Nephron (organoid): ENCODE results near the gene GNB1L.

ENCODE experiments used
- H3K27ac Mint-ChIP-seq, 3 experiments: 2 replicates each; pipeline ENCODE4 v1.8.0; 2020; ENCODE audit warnings: mixed read lengths in 3 of 3, mild to moderate bottlenecking in 2 of 3, moderate library complexity in 1 of 3
- H3K27me3 Mint-ChIP-seq: 2 replicates; pipeline ENCODE4 v1.8.0; 2021; ENCODE audit warnings: low read depth, mild to moderate bottlenecking, moderate library complexity, mixed read lengths
- H3K36me3 Mint-ChIP-seq: 2 replicates; pipeline ENCODE4 v1.8.0; 2020; ENCODE audit warnings: low read depth, mixed read lengths
- H3K4me1 Mint-ChIP-seq: 2 replicates; pipeline ENCODE4 v1.8.0; 2020; ENCODE audit warnings: mixed read lengths
- H3K4me3 Mint-ChIP-seq, 3 experiments: 2 replicates each; pipeline ENCODE4 v1.8.0; 2020; ENCODE audit warnings: mild to moderate bottlenecking in 3 of 3, mixed read lengths in 3 of 3, moderate library complexity in 2 of 3
- H3K9me3 Mint-ChIP-seq: 2 replicates; pipeline ENCODE4 v1.8.0; 2020; ENCODE audit warnings: mixed read lengths
- TF ChIP-seq, protein P1 (sequence below), 3 experiments: fragments of 200-600 bp; sonication (generic); IDR thresholded peaks; one replicate each; pipeline ENCODE4 v1.5.0; 2021; ENCODE audit warnings: antibody characterized with exemption in 3 of 3; ENCODE audit not compliant: unreplicated experiment in 3 of 3

The GNB1L gene

GRCh38 chr22:19763458-19764298 is 91.0 kb downstream of the GNB1L start:
- TF ChIP-seq, protein P1, sequence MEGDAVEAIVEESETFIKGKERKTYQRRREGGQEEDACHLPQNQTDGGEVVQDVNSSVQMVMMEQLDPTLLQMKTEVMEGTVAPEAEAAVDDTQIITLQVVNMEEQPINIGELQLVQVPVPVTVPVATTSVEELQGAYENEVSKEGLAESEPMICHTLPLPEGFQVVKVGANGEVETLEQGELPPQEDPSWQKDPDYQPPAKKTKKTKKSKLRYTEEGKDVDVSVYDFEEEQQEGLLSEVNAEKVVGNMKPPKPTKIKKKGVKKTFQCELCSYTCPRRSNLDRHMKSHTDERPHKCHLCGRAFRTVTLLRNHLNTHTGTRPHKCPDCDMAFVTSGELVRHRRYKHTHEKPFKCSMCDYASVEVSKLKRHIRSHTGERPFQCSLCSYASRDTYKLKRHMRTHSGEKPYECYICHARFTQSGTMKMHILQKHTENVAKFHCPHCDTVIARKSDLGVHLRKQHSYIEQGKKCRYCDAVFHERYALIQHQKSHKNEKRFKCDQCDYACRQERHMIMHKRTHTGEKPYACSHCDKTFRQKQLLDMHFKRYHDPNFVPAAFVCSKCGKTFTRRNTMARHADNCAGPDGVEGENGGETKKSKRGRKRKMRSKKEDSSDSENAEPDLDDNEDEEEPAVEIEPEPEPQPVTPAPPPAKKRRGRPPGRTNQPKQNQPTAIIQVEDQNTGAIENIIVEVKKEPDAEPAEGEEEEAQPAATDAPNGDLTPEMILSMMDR (IDR thresholded peaks at IDR 0.05; ENCODE audit: unreplicated experiment in 3 of 3), result no peak
- Mint-ChIP-seq H3K27me3 (peaks cover 87% of the 10 kb centered on the region), H3K36me3 (no peaks in the 10 kb centered on the region), H3K4me3 (no peak overlapping the region), H3K27ac (no peak overlapping the region), H3K9me3 (no peaks in the 10 kb centered on the region), H3K4me1 (peaks cover 27% of the 10 kb centered on the region)

GRCh38 chr22:19762568-19763457 is 91.9 kb downstream of the GNB1L start:
- Mint-ChIP-seq H3K27me3 (peaks cover 87% of the 10 kb centered on the region), H3K4me1 (peaks cover 27% of the 10 kb centered on the region), H3K4me3 (peak overlapping the region; percentile 5 to 90 (median 48)), H3K9me3 (no peaks in the 10 kb centered on the region), H3K27ac (no peak overlapping the region), H3K36me3 (no peaks in the 10 kb centered on the region)
- TF ChIP-seq, protein P1 (IDR thresholded peaks at IDR 0.05; ENCODE audit: unreplicated experiment in 3 of 3), result no peak

DNA sequence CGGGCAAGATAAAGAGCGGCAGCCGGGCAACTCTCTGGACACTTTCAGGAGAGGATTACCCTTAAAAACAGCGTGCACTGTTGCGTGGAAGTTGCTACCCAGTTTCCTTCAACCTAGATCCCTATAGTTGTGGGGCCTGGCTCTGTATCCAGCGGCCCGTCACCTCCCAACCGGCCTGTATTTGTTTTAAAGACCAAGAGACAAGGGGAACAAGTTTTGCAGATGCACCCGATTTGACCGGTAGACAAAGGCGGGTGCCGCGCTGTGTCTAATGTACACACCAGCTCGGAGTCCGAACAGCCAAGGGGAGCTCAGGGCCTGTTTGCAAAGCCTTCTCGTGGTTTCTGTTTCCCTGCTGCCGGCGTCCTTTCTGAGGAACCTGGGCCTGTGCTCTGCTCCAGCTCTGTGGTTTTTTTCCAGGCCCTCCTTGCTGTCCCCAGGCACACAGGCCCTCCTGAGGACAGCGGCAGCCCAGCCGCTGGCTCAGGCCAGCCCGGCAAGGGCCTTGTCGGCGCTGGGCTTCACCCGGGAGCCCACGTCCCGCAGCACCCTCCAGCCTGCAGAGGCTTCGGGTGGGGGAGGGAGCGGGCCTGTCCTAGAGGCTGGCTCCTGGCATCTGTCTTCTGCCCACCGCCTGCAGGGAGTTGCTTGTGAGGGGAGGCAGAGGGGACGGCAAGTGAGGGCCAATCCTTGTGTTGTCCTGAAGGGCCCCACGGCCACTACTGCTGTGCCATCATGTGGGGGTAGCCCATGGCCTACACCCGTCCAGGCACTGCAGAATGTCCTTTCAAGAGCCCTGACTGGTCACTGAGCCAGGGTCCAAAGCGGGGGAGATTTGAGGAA is 92.7 kb downstream of the GNB1L start:
- TF ChIP-seq, protein P1 (IDR thresholded peaks at IDR 0.05; ENCODE audit: unreplicated experiment in 3 of 3), result no peak
- Mint-ChIP-seq H3K36me3 (no peaks in the 10 kb centered on the region), H3K4me3 (peak overlapping the region; percentile 74 to 90 (median 76)), H3K27me3 (peaks cover 87% of the 10 kb centered on the region), H3K27ac (no peak overlapping the region), H3K4me1 (peaks cover 27% of the 10 kb centered on the region), H3K9me3 (no peaks in the 10 kb centered on the region)

DNA sequence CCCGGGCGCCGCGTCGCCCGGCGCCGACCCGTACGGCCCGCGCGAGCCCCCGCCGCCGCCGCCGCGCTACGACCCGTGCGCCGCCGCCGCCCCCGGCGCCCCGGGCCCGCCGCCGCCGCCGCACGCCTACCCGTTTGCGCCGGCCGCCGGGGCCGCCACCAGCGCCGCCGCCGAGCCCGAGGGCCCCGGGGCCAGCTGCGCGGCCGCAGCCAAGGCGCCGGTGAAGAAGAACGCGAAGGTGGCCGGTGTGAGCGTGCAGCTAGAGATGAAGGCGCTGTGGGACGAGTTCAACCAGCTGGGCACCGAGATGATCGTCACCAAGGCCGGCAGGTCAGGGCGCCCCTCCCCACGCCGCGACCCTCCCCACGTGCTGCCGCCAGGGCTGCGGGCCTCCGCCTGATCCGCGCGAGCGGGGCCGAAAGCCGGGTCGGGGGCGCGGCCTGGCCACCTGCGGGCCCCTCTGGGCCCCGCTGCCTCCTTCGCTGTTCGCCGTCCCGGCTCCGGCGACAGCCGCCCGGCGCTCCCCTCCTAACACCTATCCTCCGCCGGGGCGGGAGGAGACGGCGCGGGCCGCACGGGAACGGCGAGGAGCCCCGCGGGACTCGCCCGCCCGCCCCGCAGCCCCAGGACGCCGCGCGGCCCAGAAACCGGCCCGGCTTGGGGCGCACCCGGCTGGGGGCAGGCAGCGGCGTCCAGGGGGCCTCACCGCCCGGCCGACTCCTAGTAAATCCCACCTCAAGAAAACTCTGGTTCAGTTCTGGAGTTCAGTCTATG is 93.5 kb downstream of the GNB1L start:
- TF ChIP-seq, protein P1 (IDR thresholded peaks at IDR 0.05; ENCODE audit: unreplicated experiment in 3 of 3), result no peak
- no peaks in the 10 kb centered on the region for H3K9me3 Mint-ChIP-seq
- peaks cover 27% of the 10 kb centered on the region for H3K4me1 Mint-ChIP-seq
- H3K27me3 Mint-ChIP-seq, result peaks cover 88% of the 10 kb centered on the region
- H3K36me3 Mint-ChIP-seq, result no peaks in the 10 kb centered on the region
- no peak overlapping the region for H3K27ac Mint-ChIP-seq
- H3K4me3 Mint-ChIP-seq, result peak overlapping the region; percentile 74 to 90 (median 76)
